Activated T-helper 1 cell treated with anti-CD3 and anti-CD28 coated beads, Interleukin-2, amount 50 U/mL, for 16 hours (primary cell): ENCODE measurements around the gene PTPRQ.
"Not testable (repeated sequence)": the region's sequence is repeated elsewhere in the genome, so short reads cannot be mapped to it uniquely, and the experiment has no call there.

Experiments used
- DNase-seq, 2 donors: peaks; one replicate each; pipeline ENCODE4 v3.0.0-alpha.2; 2020; ENCODE audit warnings: low read depth in 1 of 2, low spot score in 1 of 2

PTPRQ gene

GRCh38 chr12:80443974-80444666 lies at the start of gene PTPRQ:
Gene PTPRQ, plus strand, starts transcription at chr12:80444235. Its CDS starts 111 bp downstream, at chr12:80444346.
- no peak for DNase-seq

DNA sequence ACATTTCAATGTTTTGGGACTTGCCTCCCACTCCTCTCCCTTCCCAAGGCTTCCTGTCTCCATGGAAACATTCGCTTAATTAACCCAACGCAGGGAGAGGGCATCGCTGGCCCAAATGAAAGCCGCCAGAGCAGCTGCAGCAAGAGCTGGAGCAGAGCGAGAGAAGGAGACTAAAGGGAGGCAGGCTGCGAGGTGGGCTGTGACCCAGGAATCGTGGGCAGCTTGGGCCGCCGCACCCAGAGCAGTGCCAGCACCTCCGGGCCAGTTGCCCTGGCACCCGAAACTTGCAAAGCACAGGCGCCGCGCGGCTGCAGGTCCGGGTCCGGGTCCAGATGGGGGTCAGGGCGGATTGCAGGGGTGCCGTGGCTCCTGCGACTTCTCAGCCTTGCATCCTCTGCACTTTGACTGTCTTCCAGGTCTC lies 43.5 kb upstream of the PTPRQ start:
- no peak for DNase-seq

DNA sequence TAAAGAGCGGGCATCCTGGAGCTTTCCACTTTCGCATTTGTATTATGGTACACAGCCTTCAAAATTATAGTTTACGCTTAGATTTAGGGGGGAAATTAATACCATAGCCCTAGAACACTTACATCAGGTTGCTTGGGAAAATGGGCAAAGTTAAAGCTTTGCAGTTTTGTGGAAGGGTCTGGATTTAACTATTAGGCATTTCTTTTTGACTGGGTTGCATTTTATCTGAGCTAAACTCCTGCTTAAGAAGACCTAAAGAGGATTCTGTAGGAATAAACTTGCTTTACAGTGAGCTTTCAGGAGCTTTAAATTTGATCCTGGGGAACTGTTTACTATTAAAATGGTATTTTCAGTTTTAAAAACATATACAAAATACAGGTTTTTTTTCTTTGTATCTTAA lies 42.8 kb upstream of the PTPRQ start:
- DNase-seq, result no peak

DNA sequence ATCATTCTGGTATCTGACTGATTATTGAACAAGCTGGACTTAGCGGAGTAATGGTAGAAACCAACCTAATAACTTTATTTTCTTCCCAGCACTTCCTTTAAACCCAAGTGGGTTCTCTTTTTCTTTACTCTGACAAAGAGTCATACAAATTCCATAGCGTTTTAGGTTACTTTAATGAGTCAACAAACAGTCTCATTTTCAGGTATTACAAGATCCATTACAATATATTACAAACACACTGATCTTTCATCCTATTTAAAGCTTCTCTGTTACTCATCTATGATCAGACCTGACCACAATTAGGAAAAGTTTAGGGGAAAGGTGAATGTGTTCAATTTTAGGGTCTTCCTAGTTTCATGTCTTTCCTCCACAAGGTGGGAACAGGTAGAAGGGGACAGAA lies 39.4 kb upstream of the PTPRQ start:
- no peak for DNase-seq

DNA sequence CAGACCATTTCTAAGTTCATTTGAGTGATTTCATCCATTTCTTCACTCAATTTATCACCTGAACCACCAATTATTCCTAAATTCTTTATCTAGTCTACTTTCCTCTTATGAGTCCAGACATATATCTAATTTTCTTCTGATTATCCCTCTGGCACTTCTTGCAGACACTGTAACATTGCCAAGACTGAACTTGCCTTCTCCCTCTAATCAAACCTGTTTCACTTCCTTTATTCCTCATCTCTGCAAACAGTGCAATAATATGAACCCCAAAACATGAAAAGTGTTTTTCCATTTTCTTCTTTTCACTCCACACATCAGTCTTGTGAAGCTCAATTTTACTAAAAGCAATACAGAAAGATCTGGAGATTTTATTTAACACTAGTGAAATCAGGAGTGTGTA lies 37.8 kb upstream of the PTPRQ start:
- DNase-seq, result no peak

DNA sequence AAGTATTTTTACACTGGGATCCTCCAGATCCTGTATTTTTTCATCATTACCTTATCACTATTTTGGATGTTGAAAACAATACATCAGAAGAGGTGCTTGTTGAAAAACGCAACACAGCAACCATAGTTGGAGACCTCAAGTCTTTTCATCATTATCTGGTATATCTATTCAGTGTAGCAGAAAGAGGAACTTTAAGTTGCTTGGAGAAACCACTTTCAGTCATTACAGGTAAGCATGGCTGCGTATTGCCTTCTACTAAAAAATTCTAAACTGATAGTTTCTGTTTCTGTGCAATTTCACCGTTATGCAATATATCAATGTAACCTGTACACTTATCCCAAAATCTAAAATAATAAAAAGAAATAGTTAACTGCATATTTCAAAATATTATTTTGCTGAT lies 32.2 kb upstream of the PTPRQ start:
- DNase-seq, result no peak

- DNase-seq, result no peak
Measured at GRCh38 chr12:80412343-80412953, 31.6 kb upstream of the PTPRQ start.

DNA sequence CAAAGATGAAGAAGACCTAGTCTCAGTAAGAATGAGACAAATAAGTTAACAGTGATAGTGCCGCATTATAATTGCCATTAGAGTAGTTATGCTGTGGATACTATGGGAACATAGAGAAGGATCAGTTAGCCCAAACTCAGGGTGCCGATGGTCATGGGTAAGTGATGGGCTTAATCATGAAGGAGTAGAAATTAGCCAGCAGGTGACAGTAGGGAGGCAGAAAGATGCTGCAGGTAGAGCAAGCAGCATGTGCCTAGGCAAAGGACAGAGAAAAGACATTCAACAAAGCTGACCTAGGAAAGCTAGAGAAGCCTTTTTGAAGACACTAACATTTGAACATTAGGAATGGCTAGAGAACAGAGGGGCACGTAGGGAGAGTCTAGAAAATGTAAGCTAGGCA lies 30.6 kb upstream of the PTPRQ start:
- no peak for DNase-seq

GRCh38 chr12:80415466-80415865 lies 28.6 kb upstream of the PTPRQ start:
- no peak for DNase-seq

DNA sequence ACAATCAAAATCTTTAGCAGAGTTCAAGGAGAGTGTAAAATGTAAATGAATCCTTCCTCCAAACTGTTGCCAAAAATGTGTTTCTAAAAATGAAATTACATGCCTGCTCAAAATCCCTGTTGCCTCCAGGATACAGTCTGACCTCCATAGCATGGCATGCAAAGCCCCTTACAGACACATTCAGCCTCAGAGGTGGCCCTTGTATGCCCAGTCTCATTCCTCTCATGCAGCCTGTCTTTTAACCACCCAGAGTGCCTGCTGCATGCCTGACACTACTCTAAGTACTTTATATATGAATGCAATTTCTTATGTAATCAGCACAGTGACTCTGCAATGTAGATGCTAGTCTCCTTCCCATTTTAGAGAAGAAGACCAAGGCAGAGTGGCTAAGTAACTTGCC lies 24.4 kb upstream of the PTPRQ start:
- DNase-seq, result no peak

DNA sequence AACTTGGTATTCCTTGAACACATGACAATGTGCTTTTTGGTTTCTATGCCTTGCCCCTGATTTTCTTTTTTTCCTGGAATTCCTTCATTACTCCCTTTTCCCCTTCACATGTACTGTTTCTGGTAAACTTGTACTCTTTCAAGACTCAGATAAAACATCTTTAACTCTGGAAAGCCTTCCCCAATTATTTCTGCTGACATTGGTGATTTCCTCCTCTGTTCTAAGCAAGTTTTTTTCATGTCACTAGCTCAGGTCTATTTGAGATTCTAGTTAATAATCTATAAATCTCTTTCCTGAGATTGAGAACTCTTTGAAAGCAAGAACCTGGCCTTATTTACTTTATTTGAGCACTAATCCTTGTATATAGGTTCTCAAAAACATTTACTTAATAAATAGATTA lies 24.0 kb upstream of the PTPRQ start:
- no peak for DNase-seq

- DNase-seq, result no peak
Measured at GRCh38 chr12:80422550-80422949, 21.5 kb upstream of the PTPRQ start.

GRCh38 chr12:80432061-80432460 lies 12.0 kb upstream of the PTPRQ start:
- DNase-seq, result no peak

- no peak for DNase-seq
Measured at GRCh38 chr12:80441921-80442320, 2.1 kb upstream of the PTPRQ start.

DNA sequence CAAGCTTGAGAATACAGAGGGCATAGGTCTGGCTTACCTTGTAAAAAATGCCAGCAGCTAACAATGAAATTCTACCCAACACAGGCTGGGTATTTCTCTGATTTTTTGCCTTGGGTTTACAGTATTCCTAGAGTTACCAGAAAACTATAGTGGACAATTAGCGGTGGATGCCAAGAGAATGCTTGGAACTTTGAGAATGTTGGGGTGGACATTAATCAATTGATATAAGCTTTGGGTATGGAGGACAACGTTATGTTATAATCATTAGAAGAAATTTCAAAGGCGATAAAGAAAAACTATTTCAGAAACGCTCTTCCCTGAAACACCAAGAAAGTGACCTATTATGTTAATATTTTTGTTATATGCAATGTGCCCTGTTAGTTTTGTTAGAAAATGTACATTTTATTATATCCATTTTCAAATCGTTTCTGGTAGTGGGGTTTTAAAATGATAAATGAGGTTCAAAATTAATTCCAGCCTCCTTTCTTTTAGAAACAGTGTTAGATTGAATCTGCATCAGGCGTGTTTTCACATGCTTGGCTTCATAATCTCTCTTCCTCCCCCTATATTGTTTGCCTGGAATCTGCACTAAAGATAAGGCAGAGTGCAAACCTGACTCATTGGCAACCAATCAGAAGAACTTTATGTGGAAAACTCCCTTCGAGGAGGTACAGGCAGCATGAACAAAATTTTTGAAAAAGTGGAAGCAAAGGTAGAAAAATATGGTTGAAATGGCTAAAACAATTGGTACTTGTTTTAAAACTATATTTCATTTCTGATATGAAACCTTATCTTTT lies 1.4 kb upstream of the PTPRQ start:
- no peak for DNase-seq

DNA sequence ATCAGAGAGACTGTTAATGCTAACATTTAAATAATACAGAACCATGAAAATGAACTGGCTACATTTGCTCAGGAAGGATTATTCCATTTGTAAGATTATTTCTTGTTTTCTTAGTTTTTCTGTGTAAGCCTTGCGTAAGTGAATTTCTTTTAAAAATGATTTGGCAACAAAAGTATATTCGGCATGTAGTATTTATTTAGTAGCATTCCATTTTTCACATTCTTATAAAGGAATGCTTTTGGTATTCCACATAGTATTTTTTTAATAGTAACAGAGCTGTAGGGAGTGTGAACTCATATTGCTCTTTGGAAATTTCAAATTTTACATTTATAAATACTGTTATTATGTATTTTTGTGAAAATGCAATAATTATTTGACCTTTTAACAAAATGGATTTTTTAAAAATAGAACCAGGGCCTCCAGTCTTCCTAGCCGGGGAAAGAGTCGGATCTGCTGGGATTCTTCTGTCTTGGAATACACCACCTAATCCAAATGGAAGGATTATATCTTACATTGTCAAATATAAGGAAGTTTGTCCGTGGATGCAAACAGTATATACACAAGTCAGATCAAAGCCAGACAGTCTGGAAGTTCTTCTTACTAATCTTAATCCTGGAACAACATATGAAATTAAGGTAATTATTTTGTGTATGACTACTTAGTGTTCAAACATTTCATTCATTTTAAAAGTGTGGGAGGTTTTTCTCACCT lies 1.2 kb downstream of the PTPRQ start:
- no peak for DNase-seq

DNA sequence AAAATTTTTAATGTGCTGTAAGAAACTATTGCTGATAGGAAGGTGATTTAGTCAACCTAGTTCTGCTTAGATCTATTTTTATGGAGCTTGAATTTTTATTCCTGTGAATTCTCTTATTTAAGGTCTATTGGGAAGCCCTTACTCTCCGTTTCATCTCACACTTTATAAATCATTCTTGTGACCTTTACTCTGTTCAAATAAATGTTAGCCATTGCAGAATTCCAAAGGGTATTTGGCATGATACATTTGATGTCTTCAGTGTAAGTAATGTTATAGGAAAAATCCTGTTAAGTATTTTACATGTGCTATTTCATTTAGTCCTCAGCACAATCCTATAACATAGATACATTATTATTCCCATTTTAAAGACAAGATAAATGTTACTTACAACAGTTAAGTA lies 12.5 kb downstream of the PTPRQ start:
- DNase-seq, result no peak

- no peak for DNase-seq
Measured at GRCh38 chr12:80460972-80461371, 16.9 kb downstream of the PTPRQ start.

- DNase-seq, result not testable (repeated sequence)
Measured at GRCh38 chr12:80461851-80462250, 17.8 kb downstream of the PTPRQ start.

DNA sequence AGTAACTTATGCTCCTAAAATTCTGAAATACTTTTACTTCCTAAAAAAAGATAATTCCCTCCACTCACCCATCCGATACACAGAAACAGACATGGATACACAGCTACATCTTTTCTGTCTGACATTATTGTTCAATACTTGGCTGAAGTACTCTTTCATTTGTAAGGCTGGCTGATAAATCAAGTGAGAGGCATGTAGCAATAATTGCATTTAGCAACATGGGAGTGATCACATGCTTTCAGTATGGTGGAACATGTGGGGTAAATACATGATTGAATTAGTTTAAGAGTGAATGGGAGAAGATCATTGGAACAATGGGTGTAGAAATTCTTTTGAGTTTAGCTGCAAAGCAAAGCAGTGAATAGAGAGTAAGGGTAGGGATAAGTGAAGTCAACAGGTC lies 25.6 kb downstream of the PTPRQ start:
- no peak for DNase-seq

- DNase-seq, result no peak
Measured at GRCh38 chr12:80470403-80470802, 26.4 kb downstream of the PTPRQ start.

DNA sequence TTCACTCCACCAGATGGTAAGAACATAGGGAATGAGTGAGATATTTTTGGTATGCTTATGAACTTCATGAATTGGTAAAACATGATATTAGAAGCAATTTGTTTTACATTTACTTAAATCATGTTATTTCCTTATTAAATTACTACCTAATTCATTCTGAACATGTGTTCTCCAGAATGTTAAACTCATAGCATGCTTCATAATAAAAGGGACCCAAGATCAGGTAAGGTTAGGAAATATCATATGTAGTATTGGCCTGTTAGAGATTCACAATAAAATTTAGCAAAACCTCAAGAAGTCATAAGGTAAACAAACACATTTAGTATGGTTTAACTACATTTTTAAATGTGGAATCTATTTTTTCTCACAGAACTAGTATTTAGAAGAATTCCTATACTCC lies 28.2 kb downstream of the PTPRQ start:
- no peak for DNase-seq
